ENCODE measurements around the gene KLHDC8B.

Gene KLHDC8B

DNA sequence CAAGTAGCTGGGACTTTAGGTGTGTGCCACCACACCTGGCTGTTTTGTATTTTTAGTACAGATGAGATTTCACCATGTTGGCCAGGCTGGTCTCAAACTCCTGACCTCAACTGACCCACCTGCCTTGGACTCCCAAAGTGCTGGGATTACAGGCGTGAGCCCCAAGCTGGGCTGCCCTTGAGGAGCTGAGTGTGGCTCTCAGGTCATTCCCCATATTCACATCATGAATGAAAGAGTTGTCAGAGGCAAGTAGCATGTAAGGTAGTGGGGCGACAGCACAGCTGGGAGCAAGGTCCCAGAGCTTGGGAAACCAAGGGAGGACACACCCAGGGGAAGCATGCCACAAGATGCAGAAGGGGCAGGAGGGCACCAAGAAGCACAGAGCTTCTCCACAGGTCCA, 10.2 kb upstream of the KLHDC8B start:
- FAIRE-seq, result no peak

GRCh38 chr3:49161808-49162530, 9.4 kb upstream of the KLHDC8B start:
- no peak for FAIRE-seq

DNA sequence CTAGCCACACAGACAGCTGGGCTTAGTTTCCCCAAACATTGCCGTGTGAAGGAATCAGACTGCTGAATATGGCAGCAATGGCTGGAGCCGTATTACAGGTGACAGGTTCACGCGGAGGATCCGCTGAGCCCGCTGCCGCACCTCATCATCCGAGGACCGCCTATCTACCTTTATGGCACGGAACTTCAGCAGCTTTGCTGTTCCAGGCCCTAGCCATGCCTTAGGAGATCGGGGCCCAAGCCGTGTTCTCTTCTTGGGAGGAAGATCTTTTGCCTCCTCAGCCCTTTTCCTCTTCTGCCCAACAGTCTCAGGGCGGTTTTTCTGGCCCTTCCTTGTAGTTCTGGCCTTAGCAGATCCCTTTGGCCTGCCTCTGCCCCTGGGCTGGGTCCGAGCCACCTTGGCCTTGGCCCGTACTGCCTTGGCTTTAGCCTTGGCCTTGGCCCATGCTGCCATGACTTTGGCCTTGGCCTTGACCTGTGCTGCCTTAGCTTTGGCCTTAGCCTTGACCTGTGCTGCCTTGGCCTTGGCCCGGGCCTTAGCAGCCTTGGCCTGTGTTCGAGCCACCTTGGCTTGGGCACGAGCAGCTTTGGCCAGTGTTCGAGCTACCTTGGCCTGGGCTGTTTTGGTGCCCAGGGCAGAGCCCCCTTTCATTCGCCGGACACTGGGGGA, 8.5 kb upstream of the KLHDC8B start:
- no peak for FAIRE-seq

DNA sequence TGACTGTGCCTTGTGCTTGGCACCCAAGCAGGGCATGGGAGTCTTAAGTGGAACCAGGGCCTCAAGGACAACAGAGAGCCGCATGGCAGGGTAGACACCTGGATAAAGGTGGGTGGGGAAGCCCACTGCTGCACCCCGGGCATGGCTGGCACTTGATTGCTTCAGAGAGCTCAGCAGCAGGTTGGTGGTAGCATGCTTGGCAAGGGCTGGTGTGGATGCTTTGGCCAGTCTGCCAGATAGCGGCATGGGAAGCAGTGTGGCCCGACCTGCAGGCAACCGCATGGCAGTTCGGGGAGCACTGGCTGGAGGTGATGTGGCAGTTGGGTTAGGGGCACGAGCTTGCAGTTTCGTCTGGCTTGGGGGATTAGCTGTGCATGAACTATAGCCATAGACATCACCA, 7.8 kb upstream of the KLHDC8B start:
- FAIRE-seq, result no peak

- FAIRE-seq, result no peak
These were observed 6.2 kb upstream of the KLHDC8B start for GRCh38 chr3:49164983-49165720.

GRCh38 chr3:49165771-49166751, 5.3 kb upstream of the KLHDC8B start, which contains the start of gene CCDC71:
TSS of gene CCDC71 (minus strand) at chr3:49166331. CDS start at chr3:49164208, 2,123 bp downstream.
- FAIRE-seq, result no peak

GRCh38 chr3:49166752-49167556, 4.4 kb upstream of the KLHDC8B start:
- no peak for FAIRE-seq

DNA sequence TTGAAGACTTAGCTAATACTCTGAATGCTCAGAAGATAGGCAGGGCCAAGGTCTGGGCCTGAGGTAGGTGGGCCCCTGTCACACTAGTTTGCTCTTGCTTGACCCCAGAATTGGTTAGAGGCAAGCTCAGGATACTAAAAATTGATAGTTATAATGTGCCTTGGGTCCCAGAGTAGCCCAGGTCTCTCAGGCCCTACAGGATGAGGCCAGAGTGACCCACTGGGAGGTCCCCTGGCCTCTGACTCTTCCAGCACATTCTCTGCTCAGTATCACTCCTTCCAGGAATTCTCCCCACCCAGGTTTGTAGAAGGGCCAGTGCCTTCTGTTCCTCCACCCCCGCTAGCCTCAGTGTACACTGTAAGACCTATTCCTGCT, 667 bp upstream of the KLHDC8B start:
- FAIRE-seq, result no peak

- no peak for FAIRE-seq
These were observed 540 bp downstream of the KLHDC8B start for GRCh38 chr3:49171775-49172500.

- FAIRE-seq, result no peak
These were observed 1.2 kb downstream of the KLHDC8B start for GRCh38 chr3:49172551-49173041.

DNA sequence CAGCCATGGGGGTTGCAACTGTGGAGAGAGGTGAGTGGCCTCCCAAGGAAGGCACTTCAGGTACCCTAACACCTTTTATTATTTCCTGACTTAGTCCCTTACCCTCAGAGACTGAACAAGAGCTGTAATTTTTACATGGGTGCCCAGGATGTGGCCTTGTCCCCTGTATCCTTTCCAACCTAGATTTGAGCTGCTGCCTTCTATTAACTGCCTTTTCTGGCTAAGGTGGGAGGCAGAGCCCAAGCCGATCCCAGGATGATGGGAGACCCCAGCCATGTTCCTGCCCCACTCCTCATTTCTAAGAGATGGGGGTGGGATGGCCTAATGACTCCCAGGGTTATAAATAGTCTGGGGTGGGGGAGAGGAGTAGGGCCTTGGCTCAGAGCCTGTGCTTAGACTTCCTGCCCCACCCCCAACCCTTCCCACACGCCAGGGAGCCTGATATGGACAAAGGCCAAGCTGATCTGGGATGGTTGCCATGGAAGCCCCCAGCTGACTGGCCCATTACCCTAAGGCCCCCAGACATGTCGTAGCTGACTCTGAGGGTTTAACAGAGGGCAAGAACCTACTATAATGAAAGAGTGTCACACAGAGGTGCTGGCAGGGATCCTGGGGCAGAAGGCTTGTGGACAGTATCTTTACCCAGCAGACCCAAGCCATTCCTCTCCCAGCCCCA, 1.9 kb downstream of the KLHDC8B start:
- FAIRE-seq, result no peak

DNA sequence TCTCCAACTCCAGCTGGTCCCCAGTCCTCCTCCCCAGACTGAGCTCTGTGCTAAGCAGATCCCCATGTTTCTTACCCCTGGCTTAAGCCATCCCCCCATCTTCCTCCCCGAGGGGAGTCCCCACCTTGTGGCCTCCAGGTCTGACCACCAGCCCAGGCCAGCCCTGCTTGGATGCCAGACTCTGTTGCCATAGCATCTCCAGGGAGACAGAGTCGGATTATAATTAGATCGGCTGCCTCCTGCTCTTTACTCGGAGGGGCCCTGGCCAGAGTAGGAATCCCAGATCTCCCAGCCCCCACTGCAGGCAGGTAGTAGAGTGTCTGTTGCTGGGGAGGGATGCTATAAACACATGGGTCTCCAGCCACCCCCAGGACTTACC, 2.4 kb downstream of the KLHDC8B start:
- no peak for FAIRE-seq

DNA sequence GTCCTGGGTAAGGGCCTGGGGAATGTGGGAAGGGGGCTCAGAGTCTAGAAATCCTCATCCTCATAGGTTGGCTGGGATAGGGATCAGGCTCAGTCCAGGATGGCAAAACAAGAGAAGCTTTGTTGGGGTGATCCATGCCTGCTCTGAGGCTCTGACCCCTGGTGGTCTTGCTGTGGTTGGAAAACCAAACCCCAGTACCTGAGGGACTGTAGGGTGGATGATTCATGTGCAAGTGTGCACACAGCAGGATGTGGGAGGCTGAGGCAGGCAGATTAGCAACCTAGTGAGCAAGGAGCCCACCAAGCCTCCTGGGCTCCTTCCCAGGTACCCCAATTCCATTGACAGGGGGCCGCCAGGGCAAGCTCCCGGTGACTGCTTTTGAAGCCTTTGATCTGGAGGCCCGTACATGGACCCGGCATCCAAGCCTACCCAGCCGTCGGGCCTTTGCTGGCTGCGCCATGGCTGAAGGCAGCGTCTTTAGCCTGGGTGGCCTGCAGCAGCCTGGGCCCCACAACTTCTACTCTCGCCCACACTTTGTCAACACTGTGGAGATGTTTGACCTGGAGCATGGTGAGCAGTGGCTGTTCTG, 3.1 kb downstream of the KLHDC8B start:
- FAIRE-seq, result no peak

DNA sequence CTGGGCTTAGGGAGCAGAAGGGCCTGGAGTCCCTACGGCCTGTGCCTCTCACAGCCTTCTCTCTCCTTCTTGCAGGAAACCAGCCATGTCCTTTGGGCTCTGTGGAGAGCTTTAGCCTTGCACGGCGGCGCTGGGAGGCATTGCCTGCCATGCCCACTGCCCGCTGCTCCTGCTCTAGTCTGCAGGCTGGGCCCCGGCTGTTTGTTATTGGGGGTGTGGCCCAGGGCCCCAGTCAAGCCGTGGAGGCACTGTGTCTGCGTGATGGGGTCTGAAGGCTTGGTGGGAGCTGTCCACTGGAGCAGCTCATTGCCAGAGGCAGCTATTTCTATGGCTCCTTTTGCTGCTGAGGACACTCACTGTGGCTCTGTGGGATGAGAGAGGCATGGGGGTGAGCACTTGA, 4.1 kb downstream of the KLHDC8B start:
- no peak for FAIRE-seq

GRCh38 chr3:49177073-49177472, 5.7 kb downstream of the KLHDC8B start:
- no peak for FAIRE-seq

DNA sequence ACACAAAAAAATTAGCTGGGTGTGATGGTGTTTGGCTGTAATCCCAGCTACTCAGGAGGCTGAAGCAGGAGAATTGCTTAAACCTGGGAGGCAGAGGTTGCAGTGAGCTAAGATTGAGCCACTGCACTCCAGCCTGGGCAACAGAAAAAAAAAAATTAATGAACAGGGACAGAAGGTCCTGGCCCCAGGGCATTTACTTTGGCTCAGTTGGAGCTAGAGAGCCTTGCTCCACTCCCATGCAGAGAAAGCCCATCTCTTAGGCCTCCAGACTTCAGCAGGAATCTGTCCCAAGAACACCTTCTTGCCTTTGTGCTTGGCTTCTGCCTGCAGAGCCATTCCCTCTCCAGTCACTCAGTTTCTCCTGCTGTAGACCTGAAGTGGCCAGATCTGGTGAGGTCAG, 8.7 kb downstream of the KLHDC8B start:
- FAIRE-seq, result no peak

DNA sequence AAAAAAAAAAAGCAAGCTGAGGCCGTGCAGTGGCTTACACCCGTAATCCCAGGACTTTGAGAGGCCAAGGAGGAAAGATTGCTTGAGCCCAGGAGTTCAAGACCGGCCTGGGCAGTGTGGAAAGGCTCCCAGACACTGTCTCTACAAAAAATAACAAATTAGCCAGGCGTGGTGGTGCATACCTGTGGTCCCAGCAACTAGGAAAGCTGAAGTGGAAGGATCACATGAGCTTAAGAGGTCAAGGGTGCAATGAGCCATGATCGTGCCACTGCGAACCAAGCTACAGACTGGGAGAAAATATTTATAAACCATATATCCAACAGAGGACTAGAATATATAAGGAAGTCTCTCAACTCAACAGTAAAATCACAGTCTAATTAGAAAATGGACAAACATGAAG, 10.0 kb downstream of the KLHDC8B start:
- FAIRE-seq, result no peak

- FAIRE-seq, result no peak
These were observed 11.3 kb downstream of the KLHDC8B start for GRCh38 chr3:49182682-49183081.

- no peak for FAIRE-seq
These were observed 12.5 kb downstream of the KLHDC8B start for GRCh38 chr3:49183873-49184272.

- no peak for FAIRE-seq
These were observed 20.3 kb downstream of the KLHDC8B start for GRCh38 chr3:49191741-49192140.
